Stimulated activated CD4-positive, alpha-beta T cell treated with anti-CD3 and anti-CD28 coated beads, Interleukin-1b, Interleukin-23, amount 100 ng/mL, for 4 hours (primary cell): ENCODE data around the gene OPCML.

Experiments used
- DNase-seq, 2 donors: peaks; one replicate each; pipeline ENCODE4 v3.0.0-alpha.2; 2020; ENCODE audit warnings: low read depth in 2 of 2

The OPCML gene

DNA sequence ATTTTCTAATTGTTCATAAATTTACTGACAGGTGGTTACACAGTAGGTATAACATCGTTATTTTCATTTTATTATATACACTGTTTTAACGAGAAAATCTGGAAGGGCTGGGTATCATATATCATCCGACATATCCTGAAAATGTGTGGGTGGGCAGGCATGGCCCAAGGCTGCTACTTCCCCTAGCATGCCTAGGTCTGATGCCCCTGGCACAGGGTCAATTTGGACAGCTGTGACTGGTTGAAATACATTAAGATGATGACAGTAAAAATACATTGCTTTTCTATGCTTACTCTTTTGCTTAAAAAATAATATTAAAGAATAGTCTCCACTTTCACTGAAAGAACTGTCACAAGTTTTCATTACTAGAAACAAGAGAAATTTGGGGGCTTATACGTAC is 908.8 kb downstream of the OPCML start:
- no peak for DNase-seq

DNA sequence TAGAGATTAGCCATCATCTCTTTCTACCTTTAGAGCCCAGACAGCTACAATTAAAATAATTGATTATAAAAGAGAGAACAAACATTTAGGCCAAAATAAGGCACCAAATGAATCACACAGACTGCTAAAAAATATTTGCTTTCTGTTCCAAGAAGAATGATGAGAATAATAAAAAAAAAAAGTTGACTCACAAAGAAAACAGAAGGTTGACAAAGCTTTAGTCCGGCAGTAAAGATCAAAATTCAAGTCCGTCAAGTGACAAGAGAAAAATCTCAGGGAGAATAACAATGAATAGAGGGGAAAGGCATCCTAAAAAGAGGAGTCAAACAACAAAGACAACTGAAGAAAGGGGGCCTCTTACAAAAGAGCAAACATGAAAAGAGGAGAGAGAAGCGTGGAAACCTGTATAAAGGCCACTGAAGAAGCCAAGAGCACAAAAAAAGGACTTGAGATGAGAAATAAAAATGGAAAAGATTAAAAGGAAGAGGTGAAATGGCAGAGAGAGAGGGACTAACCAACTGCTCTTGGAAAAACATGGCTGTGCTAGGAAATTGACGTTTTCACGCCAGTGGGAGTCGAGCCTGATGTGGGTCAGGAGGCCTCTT is 910.2 kb downstream of the OPCML start:
- no peak for DNase-seq

DNA sequence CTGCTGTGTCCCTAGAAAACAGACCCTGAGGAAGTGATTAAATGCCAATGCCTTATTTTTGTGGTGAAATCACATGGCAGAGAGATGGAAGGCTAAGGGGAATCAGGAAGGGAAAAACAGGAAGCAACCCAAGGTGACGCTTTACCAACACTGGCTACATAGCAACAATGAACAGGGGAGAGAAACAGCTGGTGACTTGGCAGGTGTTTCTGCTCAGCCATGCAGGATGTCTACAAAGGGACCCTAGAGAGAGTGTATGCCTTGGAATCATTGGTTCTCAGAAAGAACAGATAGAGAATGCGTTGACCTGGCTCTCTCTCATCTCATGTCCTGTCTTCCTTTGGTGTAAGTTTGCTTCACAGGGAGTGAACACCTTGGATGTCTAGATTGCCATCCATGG is 911.9 kb downstream of the OPCML start:
- no peak for DNase-seq

DNA sequence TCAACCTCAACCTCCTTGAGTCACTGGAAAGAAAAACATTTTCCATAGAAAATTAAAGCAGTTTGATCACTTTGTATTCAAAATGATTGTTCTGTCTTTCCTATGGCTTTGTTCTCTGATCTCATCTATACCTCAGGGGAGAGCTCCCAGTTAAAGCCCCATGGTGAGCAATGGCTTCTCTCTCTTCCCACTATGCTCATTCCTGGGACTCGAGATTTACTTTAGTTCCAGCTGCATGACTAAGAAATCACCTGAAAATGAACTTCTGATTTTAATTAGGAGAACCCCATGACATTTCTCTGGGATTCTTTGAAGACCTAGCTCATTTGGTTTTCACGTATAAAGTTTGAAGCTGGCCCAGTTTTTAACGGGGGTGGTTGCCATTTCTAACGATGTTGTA is 921.5 kb downstream of the OPCML start:
- no peak for DNase-seq

DNA sequence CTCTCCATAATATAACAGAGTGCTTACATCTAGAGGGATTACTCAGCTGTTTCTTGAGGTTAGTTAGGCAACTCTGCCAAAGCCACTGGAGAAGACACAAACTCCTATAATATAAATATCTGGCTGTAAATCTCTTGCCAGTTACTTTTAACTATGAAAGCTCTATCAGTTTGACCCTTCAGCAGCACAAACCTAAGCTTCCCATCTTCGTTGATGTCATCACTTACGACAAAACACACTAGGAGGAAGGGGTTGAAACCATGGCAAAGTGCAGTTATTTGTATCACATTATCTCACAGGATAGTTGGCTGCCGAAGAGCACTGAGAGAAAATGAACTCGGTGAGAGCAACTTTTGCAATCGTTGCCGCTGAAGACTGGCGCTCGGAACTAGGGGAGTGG is 922.1 kb downstream of the OPCML start:
- no peak for DNase-seq

DNA sequence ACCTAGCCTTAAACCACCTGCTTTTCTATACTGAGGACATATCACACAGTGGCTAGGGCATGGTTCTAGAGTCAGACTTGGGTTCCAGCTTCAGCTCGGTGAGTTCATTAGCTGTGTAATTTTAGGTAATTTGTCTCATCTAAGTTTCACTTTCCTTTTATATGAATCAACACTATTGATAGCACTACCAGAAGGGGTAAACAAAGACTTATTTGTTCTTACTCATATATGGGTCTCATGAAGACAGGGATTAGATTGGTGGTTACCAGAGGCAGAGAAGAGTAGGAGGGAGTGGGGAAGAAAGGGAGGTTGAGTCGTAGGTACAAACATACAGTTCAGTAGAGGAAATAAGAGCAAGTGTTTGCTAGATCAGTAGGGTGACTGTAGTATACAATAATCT is 924.7 kb downstream of the OPCML start:
- DNase-seq = no peak

DNA sequence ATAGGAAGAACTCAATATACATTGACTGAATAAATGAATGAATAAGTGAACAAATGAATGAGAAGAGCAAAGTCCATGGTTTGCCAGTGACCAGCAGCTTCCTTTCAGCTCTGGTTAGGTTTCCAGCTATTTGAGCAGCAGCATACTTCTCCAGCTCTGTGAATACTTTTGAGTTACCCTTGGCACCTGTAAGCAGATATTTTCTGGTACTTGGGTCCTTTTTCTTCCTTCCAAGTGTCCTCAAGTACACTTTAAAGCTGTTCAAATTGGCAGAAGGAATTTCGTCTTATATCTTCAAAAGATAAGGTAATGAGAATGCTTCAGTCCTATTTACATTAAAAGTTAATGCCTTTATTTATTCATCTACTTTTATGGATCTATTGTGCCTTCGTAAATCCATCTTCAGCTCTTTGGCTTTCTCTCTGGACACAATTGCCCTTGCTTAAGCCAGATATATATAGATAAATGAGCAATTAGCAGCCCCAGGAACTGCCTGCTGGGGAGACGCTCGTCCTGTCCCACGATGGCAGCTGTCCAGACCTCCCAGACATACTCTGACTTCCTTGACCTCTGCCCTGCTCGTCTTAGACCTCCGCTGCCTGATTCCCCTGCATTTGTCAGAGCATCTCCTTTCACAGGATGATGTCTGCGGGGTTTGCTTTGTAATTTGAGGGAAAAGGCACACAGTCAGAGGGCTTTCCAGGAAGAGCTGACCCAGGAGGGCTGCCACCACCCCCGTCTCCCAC is 926.3 kb downstream of the OPCML start:
- no peak for DNase-seq

DNA sequence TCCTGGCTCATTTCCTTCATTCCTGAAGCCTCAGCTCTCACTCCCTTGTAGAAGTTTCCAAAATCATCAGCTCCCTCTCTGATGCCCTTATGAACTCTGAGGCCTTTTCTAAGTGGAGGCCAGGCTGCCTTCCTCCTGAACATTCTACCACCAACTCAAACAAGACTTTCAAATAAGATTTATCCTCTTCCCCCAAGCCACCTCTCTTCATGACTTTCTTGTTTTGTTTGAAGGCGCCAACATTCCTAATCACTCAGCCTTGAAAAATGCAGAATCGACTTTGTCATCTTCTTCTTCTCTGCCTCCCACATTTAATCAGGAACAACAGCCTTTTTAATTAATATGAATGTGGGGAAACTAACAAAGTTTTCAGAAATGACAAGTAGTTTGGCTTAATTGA is 927.9 kb downstream of the OPCML start:
- DNase-seq = no peak

DNA sequence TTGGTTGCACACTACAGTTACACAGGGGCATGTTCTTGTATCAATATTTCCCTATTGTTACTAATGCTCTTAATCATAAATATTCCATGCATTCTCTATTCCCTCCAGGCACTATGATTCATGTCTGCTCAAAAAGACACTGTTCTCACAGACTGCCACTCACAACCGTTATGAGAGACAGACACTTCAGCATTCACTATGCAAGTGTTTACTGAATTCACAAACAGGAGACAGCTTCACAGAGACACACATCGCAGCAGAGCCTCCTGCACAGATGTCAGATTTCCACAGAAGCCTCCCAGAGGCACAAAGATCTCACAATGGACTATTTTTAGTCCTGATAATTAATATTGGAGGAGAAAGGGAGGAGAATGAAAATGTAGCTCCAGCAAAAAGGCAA is 930.4 kb downstream of the OPCML start:
- no peak for DNase-seq

DNA sequence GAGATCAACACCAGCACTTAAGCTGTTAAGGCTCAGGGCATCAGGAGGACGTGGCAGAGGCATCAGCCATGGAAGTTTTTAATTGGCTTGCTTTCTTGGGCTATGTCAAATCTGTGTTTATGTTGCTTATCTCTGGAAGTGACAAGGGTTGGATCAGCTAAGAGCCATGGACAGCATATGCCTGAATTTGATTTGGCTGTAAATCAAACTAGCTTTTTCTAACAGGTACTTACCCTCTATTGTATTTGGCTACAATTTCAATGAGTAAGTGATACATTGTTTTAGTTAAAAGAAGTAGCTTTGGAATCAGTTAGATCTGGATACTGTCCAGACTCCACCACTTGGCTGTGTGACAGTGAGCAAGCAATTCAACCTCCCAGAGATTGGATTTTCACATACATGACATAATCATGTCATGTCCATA is 936.6 kb downstream of the OPCML start:
- DNase-seq = no peak

DNA sequence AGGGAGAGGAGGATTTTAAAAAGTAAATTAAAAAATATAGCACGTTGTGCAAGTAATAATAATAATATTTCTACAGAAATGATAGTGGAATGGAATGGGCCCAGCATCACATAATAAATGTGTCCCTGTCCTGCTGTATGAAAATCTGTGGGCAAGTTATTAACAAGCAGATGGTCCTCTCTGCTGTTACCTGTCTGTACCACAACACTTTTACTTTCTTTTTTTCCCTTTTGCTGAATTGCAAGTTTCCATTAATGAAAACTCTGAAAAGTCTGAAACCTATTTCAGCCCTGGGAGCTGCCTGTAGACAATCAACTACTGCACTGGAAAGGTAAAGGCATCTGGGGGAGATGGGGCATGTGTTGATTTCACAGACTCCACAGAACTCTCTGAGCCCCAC is 937.1 kb downstream of the OPCML start:
- DNase-seq = no peak

DNA sequence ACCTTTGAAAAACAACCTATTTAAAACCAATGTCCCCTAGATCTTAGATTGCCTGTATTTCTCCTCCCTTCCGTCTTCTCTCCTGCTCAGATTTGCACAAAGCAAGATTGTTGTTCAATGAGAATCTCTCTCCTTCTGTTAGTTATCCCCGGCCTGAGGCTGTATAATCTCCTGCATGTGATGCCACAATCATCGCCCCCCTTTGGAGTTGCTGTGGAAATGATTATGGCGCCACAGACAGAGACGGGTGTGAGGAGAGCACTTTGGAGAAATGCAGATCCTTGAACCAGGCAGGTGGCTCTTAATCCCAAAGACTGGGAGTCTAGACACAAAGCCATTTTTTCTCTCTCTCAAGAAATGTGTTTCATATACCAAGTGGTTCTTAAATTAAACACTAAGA is 941.3 kb downstream of the OPCML start:
- DNase-seq = no peak

DNA sequence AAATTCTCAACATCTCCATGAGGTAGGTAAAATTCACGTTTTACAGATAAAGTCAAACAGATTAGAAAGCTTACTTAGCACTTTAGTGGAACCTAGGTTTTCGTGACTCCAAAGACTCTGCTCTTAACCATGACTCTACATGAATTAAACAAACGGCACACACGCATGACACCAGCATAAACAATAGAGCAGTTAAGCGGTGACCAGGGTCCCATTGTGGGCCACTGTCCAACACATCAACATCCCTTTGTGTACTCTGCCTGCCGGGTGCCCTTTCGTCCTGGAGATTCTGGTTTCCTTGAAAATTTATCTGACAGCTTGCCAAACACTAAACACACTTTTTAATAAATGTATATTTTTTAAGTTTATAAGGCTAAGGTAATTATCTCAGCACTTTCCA is 941.7 kb downstream of the OPCML start:
- DNase-seq = no peak

DNA sequence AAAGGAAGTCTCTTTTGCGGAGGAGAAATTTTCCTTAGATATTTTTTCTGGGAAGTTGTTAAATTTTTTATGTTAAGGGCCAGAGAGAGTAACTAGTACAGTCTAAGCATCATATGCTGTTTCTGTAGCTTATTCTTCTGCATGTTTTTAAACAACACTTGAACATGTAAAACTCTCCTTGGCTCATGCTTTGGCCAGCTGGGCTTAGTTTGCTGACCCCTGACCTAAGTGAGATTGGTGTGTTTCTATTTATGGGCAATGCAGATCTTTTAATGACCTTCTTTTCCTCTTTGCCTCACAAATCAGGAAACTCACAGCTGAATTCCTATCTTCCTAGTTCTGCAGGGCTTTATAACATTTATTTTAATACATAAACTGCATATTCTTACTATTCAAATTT is 942.5 kb downstream of the OPCML start:
- DNase-seq = no peak

DNA sequence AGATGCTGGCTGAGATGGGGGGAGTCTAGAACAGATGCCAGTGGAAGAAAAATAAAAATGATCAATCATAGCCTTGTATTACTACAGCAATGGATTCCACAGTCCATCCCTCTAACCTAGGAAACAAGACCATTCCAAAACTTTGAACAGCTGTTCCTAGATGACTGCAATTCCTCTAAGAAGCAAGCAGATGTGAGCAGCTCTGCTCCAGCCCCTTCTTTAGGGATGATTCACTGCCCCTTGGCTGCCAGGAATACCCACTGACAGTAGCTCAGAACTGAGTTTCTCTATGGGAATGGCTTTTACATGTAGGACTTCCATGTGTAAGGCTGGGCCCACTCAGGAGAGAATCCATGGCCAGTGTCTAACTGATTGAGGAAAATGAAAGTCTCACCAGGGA is 943.9 kb downstream of the OPCML start:
- no peak for DNase-seq

DNA sequence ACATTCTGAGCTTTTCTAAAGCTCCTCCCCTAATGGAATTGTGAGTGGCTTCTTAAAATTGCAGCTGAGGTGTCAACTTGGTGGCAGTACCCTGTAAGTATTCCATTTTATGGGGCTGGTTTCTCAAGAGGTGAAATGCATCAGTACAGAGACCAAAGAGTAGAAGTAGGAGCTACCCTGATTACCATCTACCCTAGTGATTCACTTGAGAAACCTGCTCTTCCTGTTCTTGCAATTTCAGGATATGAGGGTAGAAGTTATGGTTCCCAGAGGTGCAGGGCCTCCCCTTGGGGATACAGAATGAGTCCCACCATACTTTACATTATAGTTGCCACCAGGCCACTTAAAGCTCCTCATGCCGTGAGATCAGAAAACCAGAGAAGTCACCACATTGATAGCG is 944.6 kb downstream of the OPCML start:
- no peak for DNase-seq

DNA sequence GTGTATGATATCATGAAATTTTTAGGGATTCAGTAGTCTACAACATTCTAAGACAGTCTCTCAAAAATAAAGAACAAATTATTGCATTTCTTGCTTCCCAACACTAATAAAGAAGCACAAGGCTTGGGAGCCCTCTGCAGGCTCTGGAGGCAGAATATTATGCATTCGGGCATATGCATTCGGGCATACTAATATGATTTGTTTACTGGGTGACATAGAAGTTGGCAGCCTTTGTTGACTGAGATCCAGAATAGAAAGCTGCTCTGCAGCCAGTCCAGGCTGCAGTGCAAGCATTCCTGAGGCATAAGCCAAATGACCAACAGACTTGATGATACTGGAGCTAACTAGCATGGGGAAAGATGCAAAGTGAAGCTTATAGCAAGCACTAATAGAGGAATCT is 945.5 kb downstream of the OPCML start:
- no peak for DNase-seq

DNA sequence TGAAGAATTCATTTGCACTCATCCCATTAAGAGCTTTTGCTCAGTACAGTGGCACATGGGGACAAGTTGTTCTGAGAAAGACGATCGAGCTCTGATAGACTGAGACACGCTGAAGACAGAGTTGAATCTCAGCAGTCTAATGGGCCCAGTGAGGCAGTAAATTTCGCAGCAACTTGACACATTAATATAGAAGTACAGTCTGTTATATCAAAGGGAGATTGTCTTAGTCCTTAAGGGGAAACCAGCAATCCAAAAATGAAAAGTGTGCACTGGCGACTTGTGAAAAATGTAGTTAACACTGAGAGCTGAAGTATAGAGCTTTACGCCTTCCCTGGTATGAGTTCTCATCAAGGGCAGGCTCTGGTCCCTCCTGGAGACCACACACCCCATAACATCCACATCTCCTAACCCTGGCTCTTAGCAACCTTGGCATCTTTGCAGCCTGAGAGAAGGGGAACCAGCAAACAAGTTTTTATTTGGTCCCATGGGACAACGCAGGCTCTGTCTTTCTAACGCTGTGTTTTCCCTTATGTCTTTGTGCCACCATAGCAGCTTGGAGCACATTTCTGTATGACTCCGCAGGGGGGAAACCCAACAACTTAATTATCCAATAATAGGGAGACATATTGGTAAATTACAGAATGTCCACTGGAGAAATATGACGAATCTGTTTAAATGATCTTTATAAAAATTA is 952.5 kb downstream of the OPCML start:
- no peak for DNase-seq

DNA sequence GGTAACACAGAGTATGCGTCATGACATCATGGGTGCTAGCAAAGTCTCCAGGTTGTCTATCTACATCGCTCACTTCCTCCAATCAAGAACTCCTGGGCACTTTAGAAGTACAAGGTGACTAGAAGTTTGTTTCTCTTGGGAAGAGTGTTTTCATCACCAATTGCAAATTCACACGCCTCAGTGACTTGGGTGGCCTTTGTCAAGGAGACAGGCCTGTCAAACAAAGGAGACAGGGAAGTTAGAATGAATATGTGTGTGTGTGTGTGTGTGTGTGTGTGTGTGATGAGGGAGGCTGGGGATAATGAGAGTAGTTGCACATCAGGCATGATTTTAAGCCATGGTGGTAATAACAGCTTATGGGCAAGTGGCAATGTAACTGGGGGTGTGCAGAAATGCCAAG is 953.2 kb downstream of the OPCML start:
- DNase-seq = no peak

DNA sequence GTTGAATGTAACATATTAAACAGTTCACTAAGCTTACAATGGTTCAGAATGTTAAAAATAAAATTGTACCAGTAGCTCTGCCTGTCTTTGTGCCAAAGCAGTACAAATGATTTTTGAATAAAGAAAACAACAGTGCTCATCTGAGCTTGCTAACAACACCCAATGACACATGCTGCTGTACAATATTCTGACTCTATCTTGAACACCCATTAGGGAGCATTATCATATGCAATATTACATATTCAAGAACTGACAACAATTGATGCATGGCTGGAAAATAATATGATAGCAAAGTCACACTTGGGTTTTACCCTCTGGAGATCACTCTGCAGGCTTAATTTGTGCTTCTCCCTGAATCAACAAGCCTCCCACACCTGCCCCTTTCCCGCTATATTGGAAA is 953.7 kb downstream of the OPCML start:
- no peak for DNase-seq

DNA sequence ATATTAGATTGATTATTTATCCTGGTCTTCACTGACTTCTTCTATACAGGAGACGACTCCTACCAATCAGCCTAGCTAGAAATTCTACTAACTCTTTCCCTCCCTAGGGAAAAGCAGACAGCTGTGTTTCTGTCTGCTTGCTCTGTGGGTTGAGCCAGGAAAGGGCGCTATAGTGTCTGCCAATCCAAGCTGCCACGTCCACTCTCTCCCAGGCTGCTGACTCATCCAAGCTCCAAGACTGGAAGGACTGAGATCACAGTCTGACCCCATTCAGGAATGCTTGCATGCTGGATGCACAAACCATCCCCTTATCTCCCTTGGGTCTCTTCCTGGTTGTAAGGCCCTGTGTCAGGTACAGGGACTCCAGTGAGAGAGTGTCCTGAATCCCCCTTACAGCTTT is 955.6 kb downstream of the OPCML start:
- no peak for DNase-seq

DNA sequence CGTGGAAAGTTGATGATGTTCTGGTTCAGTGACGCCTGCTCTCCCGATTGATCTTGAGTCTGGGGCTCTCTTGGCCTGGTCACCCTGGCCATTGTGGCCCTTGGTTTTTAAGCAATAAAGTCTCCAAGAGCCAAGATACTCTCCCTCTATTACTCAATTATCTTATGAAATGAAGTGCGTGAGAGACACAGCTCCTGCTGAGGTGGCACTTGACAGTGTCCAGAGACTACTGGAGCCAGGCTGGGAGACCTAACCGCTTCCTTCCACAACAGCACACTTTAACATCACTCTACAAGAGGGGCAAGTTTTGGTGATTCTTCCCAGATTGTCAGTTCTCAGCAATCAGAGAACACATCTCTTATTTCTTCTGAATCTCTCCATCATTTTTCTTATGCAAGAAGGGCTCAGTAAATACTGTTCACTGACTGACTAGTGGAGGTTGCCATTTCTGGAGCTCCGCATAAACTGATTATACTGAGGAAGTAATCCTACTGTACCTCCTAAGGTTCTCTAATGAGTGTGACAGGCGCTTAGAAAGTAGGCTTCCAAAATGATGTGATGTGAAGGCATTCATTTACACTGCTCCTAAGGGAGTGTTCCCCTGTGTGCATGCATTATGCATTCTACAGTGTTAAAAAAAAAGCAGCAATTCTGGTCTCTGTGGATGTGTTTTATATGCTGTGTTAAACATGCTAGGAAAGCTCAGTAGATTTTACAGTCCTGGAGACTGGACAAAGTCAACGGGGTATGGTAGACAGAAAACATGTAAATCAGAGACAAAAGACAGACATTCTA is 968.0 kb downstream of the OPCML start:
- no peak for DNase-seq

DNA sequence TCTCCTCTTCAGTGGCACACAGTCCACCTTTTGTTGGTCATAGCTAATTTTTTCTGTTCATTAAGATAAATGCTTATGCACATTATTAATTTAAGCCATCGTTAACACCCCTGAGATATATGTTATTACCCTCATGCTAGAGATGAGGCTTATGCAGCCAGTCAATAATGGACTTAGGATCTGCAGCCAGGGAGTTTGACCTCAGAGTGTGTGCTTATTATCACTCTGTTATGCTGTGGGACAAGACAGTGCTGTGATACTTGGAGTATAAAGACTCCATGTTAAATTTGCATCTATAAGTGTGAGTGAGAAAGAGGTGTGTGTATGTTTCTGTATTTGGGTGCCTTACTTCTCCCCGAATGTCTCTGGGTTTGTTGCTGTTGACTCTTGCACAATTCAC is 969.3 kb downstream of the OPCML start:
- DNase-seq = no peak
